K562 (cell line): ENCODE data around the gene PTBP3. TPM values are rescaled to one million over a fixed set of nuclear protein-coding genes. Genes with fewer than 3 reads are reported as not detected.

Experiments used
- ATAC-seq: fragments of 200-7000 bp; cut with Tn5 transposase; 3 replicates; pipeline ENCODE4 v1.9.1; 2020; ENCODE audit warnings: moderate library complexity
- BruUV-seq: library from RNA; stranded (reverse); fragments of 400-500 nt; replicated peaks from 2 replicates; lab custom pipeline; 2021; lab: Mats Ljungman, UMichigan
- CTCF ChIA-PET: fragments of 300-600 bp; formaldehyde crosslinking; extraction: SDS; loops from one replicate; lab custom pipeline; 2021; ENCODE audit warnings: low intra/inter-chr PET ratio; lab: Yijun Ruan, JAX
- POLR2A ChIA-PET: fragments of 300-600, 350-650 bp; sonication (Branson Sonifier 250); formaldehyde crosslinking; extraction: SDS; loops from one replicate; lab custom pipeline; 2021; ENCODE audit warnings: antibody characterized with exemption, inconsistent platforms; lab: Yijun Ruan, JAX
- DNase-seq, 4 experiments: peaks; one replicate each; pipeline versions ENCODE4 v3.0.0 to v3.0.0-alpha.2; 2011 to 2018; ENCODE audit warnings: low spot score in 3 of 4, mixed read lengths in 3 of 4; ENCODE audit errors: extremely low read depth in 1 of 4
- FAIRE-seq: peaks from 2 replicates; lab custom pipeline; 2011; peaks lifted over from hg19 to GRCh38; lab: Jason Lieb, UNC
- H2AFZ ChIP-seq: 2 replicates; pipeline ENCODE4 v1.6.0; 2011; ENCODE audit warnings: low read depth, low read length, control low read depth, inconsistent platforms
- H3K27ac ChIP-seq: fragments of 200-600 bp; 3 replicates; pipeline ENCODE4 v1.8.0; 2011; ENCODE audit warnings: low read depth, mild to moderate bottlenecking, control low read depth, inconsistent platforms, low read length, moderate library complexity, mixed read lengths; ENCODE audit errors: extremely low read depth
- H3K27me3 ChIP-seq, 2 experiments: fragments of 300-600 bp in 1 of 2; 2 replicates in 1 of 2; 3 replicates in 1 of 2; pipeline versions ENCODE4 v1.6.0 to v1.8.0; 2011; ENCODE audit warnings: inconsistent platforms in 2 of 2, low read length in 2 of 2, mild to moderate bottlenecking in 1 of 2, mixed read lengths in 1 of 2, moderate library complexity in 1 of 2; ENCODE audit not compliant: control insufficient read depth in 2 of 2, insufficient read depth in 2 of 2
- H3K36me3 ChIP-seq: fragments of 300-600 bp; 3 replicates; pipeline ENCODE4 v1.8.0; 2011; ENCODE audit warnings: mild to moderate bottlenecking, low read length, inconsistent platforms; ENCODE audit not compliant: control insufficient read depth, insufficient read depth
- H3K4me1 ChIP-seq, 2 experiments: fragments of 200-600 bp in 1 of 2; replicated peaks in 1 of 2; 2 replicates in 1 of 2; 3 replicates in 1 of 2; pipeline versions ENCODE4 v1.5.1 to v1.8.0; 2011; ENCODE audit warnings: inconsistent platforms in 2 of 2, low read length in 2 of 2, mild to moderate bottlenecking in 1 of 2, mixed read lengths in 1 of 2, moderate library complexity in 1 of 2; ENCODE audit not compliant: control insufficient read depth in 2 of 2, insufficient read depth in 2 of 2
- H3K4me2 ChIP-seq: 2 replicates; pipeline ENCODE4 v1.6.1; 2011; ENCODE audit warnings: low read length, control low read depth, inconsistent platforms, mixed read lengths; ENCODE audit not compliant: insufficient read depth
- H3K4me3 ChIP-seq: fragments of 200-600 bp; sonication (generic), shearing (Covaris generic); 2 replicates; pipeline ENCODE4 v1.5.1; 2016; ENCODE audit warnings: control low read depth, inconsistent platforms
- H3K79me2 ChIP-seq: fragments of 200-600 bp; 3 replicates; pipeline ENCODE4 v1.8.0; 2011; ENCODE audit warnings: low read length, inconsistent platforms; ENCODE audit not compliant: control insufficient read depth, insufficient read depth
- H3K9ac ChIP-seq, 2 experiments: 2 replicates each; pipeline versions ENCODE4 v1.6.0 to v1.6.1; 2011; ENCODE audit warnings: low read depth in 2 of 2, low read length in 2 of 2, control low read depth in 1 of 2, inconsistent platforms in 1 of 2, mild to moderate bottlenecking in 1 of 2, mixed read lengths in 1 of 2; ENCODE audit not compliant: insufficient read depth in 1 of 2
- H3K9me1 ChIP-seq: one replicate; pipeline ENCODE4 v1.6.0; 2011; ENCODE audit warnings: inconsistent platforms, mild to moderate bottlenecking, low read length, moderate library complexity; ENCODE audit not compliant: control insufficient read depth, insufficient read depth
- H3K9me3 ChIP-seq: replicated peaks from 2 replicates; pipeline ENCODE4 v1.5.1; 2011; ENCODE audit warnings: low read depth, low read length, inconsistent platforms; ENCODE audit not compliant: control insufficient read depth, insufficient read depth
- H4K20me1 ChIP-seq: replicated peaks from 2 replicates; pipeline ENCODE4 v1.6.1; 2011; ENCODE audit warnings: low read length, inconsistent platforms, mixed read lengths; ENCODE audit not compliant: control insufficient read depth, insufficient read depth
- CHD4 ChIP-seq: fragments of 200-600 bp; sonication (generic); IDR thresholded peaks from 3 replicates; pipeline ENCODE4 v1.6.1; 2012; ENCODE audit warnings: low read depth, mild to moderate bottlenecking, mixed read lengths, low read length, inconsistent platforms; ENCODE audit not compliant: insufficient read depth, insufficient replicate concordance, poor library complexity, severe bottlenecking
- ELF2 ChIP-seq: fragments of 250-450 bp; sonication (Bioruptor Pico); IDR thresholded peaks from 2 replicates; pipeline ENCODE4 v1.5.0; 2021; ENCODE audit warnings: mild to moderate bottlenecking
- HNRNPUL1 ChIP-seq: fragments of 200-400 bp; formaldehyde crosslinking; IDR thresholded peaks from 2 replicates; pipeline ENCODE4 v1.6.1; 2017; ENCODE audit warnings: low read length
- IRF1 ChIP-seq: sonication (generic); formaldehyde crosslinking; IDR thresholded peaks from 2 replicates; pipeline ENCODE4 v1.8.0; 2022; ENCODE audit warnings: missing genetic modification reagents, mild to moderate bottlenecking, borderline replicate concordance
- NCOR1 ChIP-seq: fragments of 450-650 bp; IDR thresholded peaks from 2 replicates; pipeline ENCODE4 v1.6.1; 2016; ENCODE audit warnings: mild to moderate bottlenecking, moderate library complexity
- NFXL1 ChIP-seq: fragments of 450-650 bp; formaldehyde crosslinking; IDR thresholded peaks from 2 replicates; pipeline ENCODE4 v1.4.0; 2021; ENCODE audit warnings: mild to moderate bottlenecking
- NONO ChIP-seq, 2 experiments: fragments of 200-400 bp in 1 of 2; fragments of 450-650 bp in 1 of 2; formaldehyde crosslinking in 1 of 2; IDR thresholded peaks; 2 replicates each; pipeline ENCODE4 v1.6.1; 2017; ENCODE audit warnings: low read depth in 2 of 2, mild to moderate bottlenecking in 2 of 2, moderate library complexity in 2 of 2, low read length in 1 of 2
- NUFIP1 ChIP-seq: fragments of 450-650 bp; IDR thresholded peaks from 2 replicates; pipeline ENCODE4 v1.6.1; 2018; ENCODE audit not compliant: partially characterized antibody
- PTRF ChIP-seq: fragments of 450-650 bp; IDR thresholded peaks from 2 replicates; pipeline ENCODE4 v1.6.1; 2016; ENCODE audit warnings: mild to moderate bottlenecking, missing genetic modification characterization, missing compliant biosample characterization
- RBFOX2 ChIP-seq: fragments of 200-400 bp; formaldehyde crosslinking; IDR thresholded peaks from 2 replicates; pipeline ENCODE4 v1.6.1; 2017; ENCODE audit warnings: low read depth, mild to moderate bottlenecking, low read length, moderate library complexity
- RFX1 ChIP-seq: fragments of 450-650 bp; IDR thresholded peaks from 2 replicates; pipeline ENCODE4 v1.6.1; 2016; ENCODE audit warnings: mild to moderate bottlenecking, moderate library complexity
- TAF1 ChIP-seq: IDR thresholded peaks from 2 replicates; pipeline ENCODE4 v1.6.1; 2011; ENCODE audit warnings: mild to moderate bottlenecking, low read length, moderate library complexity; ENCODE audit not compliant: insufficient read depth, control insufficient read depth, severe bottlenecking; ENCODE audit errors: extremely low read depth
- TAF7 ChIP-seq: fragments of 450-650 bp; IDR thresholded peaks from 2 replicates; pipeline ENCODE4 v1.6.1; 2016; ENCODE audit warnings: missing genetic modification characterization, missing compliant biosample characterization
- ZNF766 ChIP-seq: fragments of 200-800 bp; sonication (Bioruptor generic); conservative IDR thresholded peaks from 2 replicates; pipeline ENCODE4 v1.6.1; 2016; ENCODE audit warnings: missing genetic modification characterization, missing compliant biosample characterization
- WGBS: fragments of 100-300 bp; shearing (Covaris generic); methylation state at CpG from one replicate; pipeline ENCODE4 v1.1.6; 2016; ENCODE audit warnings: low coverage, mixed read lengths; ENCODE audit not compliant: insufficient coverage; ENCODE audit errors: missing lambda C conversion rate; 5-methylcytosine and 5-hydroxymethylcytosine counted together
- in situ Hi-C: fragments of 300-500 bp; cut with MboI; formaldehyde crosslinking; loops from 4 replicates; pipeline ENCODE4 v1.15.0; 2018; ENCODE audit warnings: inconsistent platforms, mixed read lengths
- intact Hi-C: fragments of 100-400 bp; cut with micrococcal nuclease; formaldehyde crosslinking; loops from 2 replicates; pipeline ENCODE4 v1.14.2; 2022
- polyA plus RNA-seq, 8 experiments: library from polyadenylated mRNA; depleted of rRNA in 4 of 8; stranded (reverse) in 5 of 8; unstranded in 3 of 8; fragments of >200 nt; fragmentation: Nextera tagmentation in 2 of 8; fragmentation: Illumina TruSeq in 1 of 8; extraction: Ambion mirVana in 2 of 8; extraction: Trizol in 1 of 8; gene quantifications; 2 replicates each; pipeline versions ENCODE4 v1.2.1 to v1.2.3, GENCODE V29; 2011 to 2014; ENCODE audit warnings: inconsistent platforms in 1 of 8, missing spikeins in 1 of 8
- total RNA-seq, 7 experiments: library from RNA; depleted of rRNA in 6 of 7; stranded (reverse); fragments of >200 nt in 6 of 7; fragmentation: Illumina TruSeq in 2 of 7; extraction: Trizol in 2 of 7; gene quantifications; 2 replicates each; pipeline versions ENCODE4 v1.2.1 to v1.2.3, GENCODE V29; 2011 to 2021; ENCODE audit warnings: low replicate concordance in 1 of 7

The PTBP3 gene
- total and polyA plus RNA-seq, 9 of the 15 experiments (the other 6 are each of a cell fraction or from before 2014, with no cell fraction given): 22.4 to 132 (median 68.0) TPM

GRCh38 chr9:112247090-112247489 lies 86.3 kb downstream of the PTBP3 start:
- Histone ChIP-seq H3K4me1 (no peaks in the 10 kb centered on the region), H3K27me3 (no peaks in the 10 kb centered on the region), H3K9me3 (no peaks in the 10 kb centered on the region), H4K20me1 (no peaks in the 10 kb centered on the region), H3K4me3 (no peak overlapping the region), H3K4me2 (no peak overlapping the region), H3K36me3 (peaks cover 54% of the 10 kb centered on the region), H2AFZ (no peak overlapping the region), H3K9me1 (no peaks in the 10 kb centered on the region), H3K27ac (no peak overlapping the region), H3K9ac (no peak overlapping the region), H3K79me2 (no peaks in the 10 kb centered on the region)
- in situ Hi-C loops: no loop called here
- no TSS peak for BruUV-seq
- 95% methylated on average over 3 of the region's 3 CpGs for WGBS
- FAIRE-seq (no peak), DNase-seq (no peak), ATAC-seq (no peak)
- intact Hi-C loops: no loop called here
- CTCF ChIA-PET: no interaction called here
- POLR2A ChIA-PET: no interaction called here
- no peak for TF ChIP-seq NONO (IDR thresholded peaks at IDR 0.05; ENCODE audit: low read depth in 2 of 2, low read length in 1 of 2)
- no peak for TF ChIP-seq TAF7
- no peak for TF ChIP-seq NFXL1 (CRISPR knock-in tag)
- TF ChIP-seq ELF2 (CRISPR knock-in tag): no peak
- TF ChIP-seq CHD4: no peak
- TF ChIP-seq HNRNPUL1: no peak
- TF ChIP-seq IRF1 (CRISPR knock-in tag): no peak
- TF ChIP-seq PTRF (tag): no peak
- no peak for TF ChIP-seq TAF1
- TF ChIP-seq RFX1: no peak
- TF ChIP-seq NCOR1: no peak
- TF ChIP-seq RBFOX2: no peak
- TF ChIP-seq NUFIP1: no peak
- no peak for TF ChIP-seq ZNF766
